RPMI7951 (cell line): ENCODE results near the gene UBAC2. TPM values are rescaled to one million over a fixed set of nuclear protein-coding genes. Genes with fewer than 3 reads are reported as not detected.
A peak's percentile ranks its signal among the peaks of the same experiment; 100 is the strongest.
"Not testable (repeated sequence)": the region's sequence is repeated elsewhere in the genome, so short reads cannot be mapped to it uniquely, and the experiment has no call there.

ENCODE experiments used
- DNase-seq: peaks from one replicate; pipeline ENCODE4 v3.0.0-alpha.2; 2012; ENCODE audit warnings: low read depth
- total RNA-seq: library from RNA; depleted of rRNA; stranded (reverse); fragments of >200 nt; shearing (Covaris generic); gene quantifications from 2 replicates; pipeline ENCODE4 v1.2.3, GENCODE V29; 2014

UBAC2 gene
- total RNA-seq, 1 experiment from 2014 or later, result 29.1 TPM

GRCh38 chr13:99249178-99249577, 48.5 kb downstream of the UBAC2 start:
- not testable (repeated sequence) for DNase-seq

GRCh38 chr13:99249606-99250005, 49.0 kb downstream of the UBAC2 start:
- not testable (repeated sequence) for DNase-seq

- no peak for DNase-seq
Observed at GRCh38 chr13:99250982-99251825, 50.5 kb downstream of the UBAC2 start.

GRCh38 chr13:99251921-99252320, 51.3 kb downstream of the UBAC2 start:
- no peak for DNase-seq

- DNase-seq, result no peak
Observed at GRCh38 chr13:99254830-99255229, 54.2 kb downstream of the UBAC2 start.

GRCh38 chr13:99255271-99255670, 54.6 kb downstream of the UBAC2 start:
- DNase-seq, result no peak

- DNase-seq, result no peak
Observed at GRCh38 chr13:99256283-99256682, 55.6 kb downstream of the UBAC2 start.

- DNase-seq, result no peak
Observed at GRCh38 chr13:99256709-99257108, 56.1 kb downstream of the UBAC2 start.

GRCh38 chr13:99257291-99257690, 56.6 kb downstream of the UBAC2 start:
- DNase-seq, result no peak

GRCh38 chr13:99258210-99258860, 57.7 kb downstream of the UBAC2 start, which contains the start of gene GPR18:
Gene GPR18, minus strand, starts transcription at chr13:99258379. Its CDS starts 2,507 bp downstream, at chr13:99255872.
- no peak for DNase-seq

GRCh38 chr13:99258946-99259345, 58.3 kb downstream of the UBAC2 start:
- DNase-seq, result no peak

GRCh38 chr13:99260216-99260615, 59.6 kb downstream of the UBAC2 start:
- no peak for DNase-seq

GRCh38 chr13:99261059-99261458, 60.4 kb downstream of the UBAC2 start:
- DNase-seq, result no peak

- DNase-seq, result no peak
Observed at GRCh38 chr13:99263126-99263785, 62.6 kb downstream of the UBAC2 start.

GRCh38 chr13:99264051-99264450, 63.4 kb downstream of the UBAC2 start:
- DNase-seq, result no peak

GRCh38 chr13:99265162-99265800, 64.6 kb downstream of the UBAC2 start:
- no peak for DNase-seq

- peak; percentile 51 for DNase-seq
Observed at GRCh38 chr13:99265821-99266426, 65.3 kb downstream of the UBAC2 start.

GRCh38 chr13:99266827-99267226, 66.2 kb downstream of the UBAC2 start:
- peak; percentile 7 for DNase-seq

GRCh38 chr13:99267927-99268326, 67.3 kb downstream of the UBAC2 start:
- no peak for DNase-seq

GRCh38 chr13:99268822-99269221, 68.2 kb downstream of the UBAC2 start:
- DNase-seq, result no peak

GRCh38 chr13:99269627-99270241, 69.1 kb downstream of the UBAC2 start:
- peak; percentile 59 for DNase-seq
